HL-60 (cell line): ENCODE measurements around the gene TNFSF12.
"Not testable (repeated sequence)": the region's sequence is repeated elsewhere in the genome, so short reads cannot be mapped to it uniquely, and the experiment has no call there.

Experiments used
- DNase-seq, 2 experiments: peaks; one replicate each; pipeline ENCODE4 v3.0.0-alpha.2; 2010 to 2020; ENCODE audit warnings: low read depth in 1 of 2, low spot score in 1 of 2
- H3K27ac ChIP-seq: fragments of 250-450 bp; sonication (Bioruptor Pico); replicated peaks from 2 replicates; pipeline ENCODE4 v1.5.1; 2020; ENCODE audit warnings: mild to moderate bottlenecking, moderate library complexity
- H3K27me3 ChIP-seq: fragments of 250-450 bp; sonication (Bioruptor Pico); 2 replicates; pipeline ENCODE4 v1.5.1; 2021; ENCODE audit warnings: mild to moderate bottlenecking, moderate library complexity; ENCODE audit not compliant: insufficient read depth, poor library complexity, severe bottlenecking
- H3K4me3 ChIP-seq: replicated peaks from 2 replicates; pipeline ENCODE4 v1.5.1; 2011; ENCODE audit warnings: mild to moderate bottlenecking, control low read depth, low read length; ENCODE audit not compliant: insufficient read depth
- CTCF ChIP-seq: IDR thresholded peaks from one replicate; pipeline ENCODE4 v1.5.1; 2011; ENCODE audit warnings: low read length, control low read depth, inconsistent platforms; ENCODE audit not compliant: insufficient read depth
- GABPA ChIP-seq: IDR thresholded peaks from 2 replicates; pipeline ENCODE4 v1.6.1; 2012; ENCODE audit warnings: low read depth
- POLR2AphosphoS5 ChIP-seq: IDR thresholded peaks from 2 replicates; pipeline ENCODE4 v1.6.1; 2012; ENCODE audit warnings: low read depth
- REST ChIP-seq: IDR thresholded peaks from 2 replicates; pipeline ENCODE4 v1.6.1; 2012; ENCODE audit warnings: low read depth; ENCODE audit not compliant: insufficient replicate concordance
- SPI1 ChIP-seq: IDR thresholded peaks from 2 replicates; pipeline ENCODE4 v1.6.1; 2012; ENCODE audit warnings: low read depth, mild to moderate bottlenecking, borderline replicate concordance

Gene TNFSF12

GRCh38 chr17:7592422-7593021, 43.7 kb downstream of the TNFSF12 start:
- TF ChIP-seq GABPA (no peak), REST (no peak), CTCF (no peak), POLR2AphosphoS5 (no peak), SPI1 (no peak)
- H3K27me3 ChIP-seq = no peaks in the 10 kb centered on the region
- H3K4me3 ChIP-seq = no peak overlapping the region
- H3K27ac ChIP-seq = no peak overlapping the region
- no peak for DNase-seq

- Histone ChIP-seq H3K4me3 (no peak overlapping the region), H3K27me3 (no peaks in the 10 kb centered on the region), H3K27ac (no peak overlapping the region)
- no peak for DNase-seq
- TF ChIP-seq SPI1 = no peak
- TF ChIP-seq GABPA = no peak
- no peak for TF ChIP-seq REST
- TF ChIP-seq CTCF = no peak
- no peak for TF ChIP-seq POLR2AphosphoS5
Observed at GRCh38 chr17:7593296-7593695, 44.4 kb downstream of the TNFSF12 start.

- DNase-seq, H3K27ac ChIP-seq, H3K4me3 ChIP-seq, H3K27me3 ChIP-seq: not testable (repeated sequence)
Observed at GRCh38 chr17:7597561-7597960, 48.7 kb downstream of the TNFSF12 start.

GRCh38 chr17:7606280-7606679, 57.4 kb downstream of the TNFSF12 start:
- no peak overlapping the region for H3K4me3 ChIP-seq
- H3K27me3 ChIP-seq = no peaks in the 10 kb centered on the region
- no peak for TF ChIP-seq GABPA
- no peak for TF ChIP-seq REST
- no peak for TF ChIP-seq CTCF
- TF ChIP-seq SPI1 = no peak
- TF ChIP-seq POLR2AphosphoS5 = no peak
- no peak for DNase-seq
- no peak overlapping the region for H3K27ac ChIP-seq
